ENCODE results near the gene ADAMTS18. TPM values are rescaled to one million over a fixed set of nuclear protein-coding genes. Genes with fewer than 3 reads are reported as not detected.
"Not testable (repeated sequence)": the region's sequence is repeated elsewhere in the genome, so short reads cannot be mapped to it uniquely, and the experiment has no call there.

Gene ADAMTS18
- 1 to 10 TPM in 1 of 2 donors, under 1 TPM in 1; 0.79 to 1.0 TPM for total RNA-seq
- long read RNA-seq, donor 1 = 0 reads
- long read RNA-seq, donor 2 = 0 reads

- intact Hi-C loops (cut with DNase I) = no loop called here
- no peak for DNase-seq (ENCODE audit: low spot score)
Measured at GRCh38 chr16:77434530-77435271, at the start of gene ADAMTS18. Gene ADAMTS18 (minus strand): TSS chr16:77435034. CDS start chr16:77434695, 339 bp downstream.

GRCh38 chr16:77480681-77481315, 46.0 kb upstream of the ADAMTS18 start:
- DNase-seq (ENCODE audit: low spot score) = no peak
- intact Hi-C loops (cut with DNase I) = no loop called here

GRCh38 chr16:77472262-77472661, 37.4 kb upstream of the ADAMTS18 start:
- DNase-seq (ENCODE audit: low spot score) = no peak
- intact Hi-C loops (cut with DNase I) = no loop called here

GRCh38 chr16:77470851-77471250, 36.0 kb upstream of the ADAMTS18 start:
- no peak for DNase-seq (ENCODE audit: low spot score)
- intact Hi-C loops (cut with DNase I) = no loop called here

- intact Hi-C loops (cut with DNase I) = no loop called here
- no peak for DNase-seq (ENCODE audit: low spot score)
Measured at GRCh38 chr16:77469634-77470033, 34.8 kb upstream of the ADAMTS18 start.

GRCh38 chr16:77468831-77469230, 34.0 kb upstream of the ADAMTS18 start:
- intact Hi-C loops (cut with DNase I) = no loop called here
- DNase-seq (ENCODE audit: low spot score) = no peak

- intact Hi-C loops (cut with DNase I) = no loop called here
- no peak for DNase-seq (ENCODE audit: low spot score)
Measured at GRCh38 chr16:77467821-77468335, 33.0 kb upstream of the ADAMTS18 start.

GRCh38 chr16:77463659-77464058, 28.8 kb upstream of the ADAMTS18 start:
- intact Hi-C loops (cut with DNase I); DNase-seq (ENCODE audit: low spot score): not testable (repeated sequence)

- intact Hi-C loops (cut with DNase I) = no loop called here
- no peak for DNase-seq (ENCODE audit: low spot score)
Measured at GRCh38 chr16:77462894-77463293, 28.1 kb upstream of the ADAMTS18 start.

GRCh38 chr16:77459534-77460254, 24.9 kb upstream of the ADAMTS18 start:
- intact Hi-C loops (cut with DNase I) = no loop called here

GRCh38 chr16:77457046-77457445, 22.2 kb upstream of the ADAMTS18 start:
- intact Hi-C loops (cut with DNase I) = no loop called here
- DNase-seq (ENCODE audit: low spot score) = no peak

More at GRCh38 chr16:77459534-77460254, 24.9 kb upstream of the ADAMTS18 start:
- no peak for DNase-seq (ENCODE audit: low spot score)

GRCh38 chr16:77452243-77452642, 17.4 kb upstream of the ADAMTS18 start:
- no peak for DNase-seq (ENCODE audit: low spot score)
- intact Hi-C loops (cut with DNase I) = no loop called here

- intact Hi-C loops (cut with DNase I) = no loop called here
- no peak for DNase-seq (ENCODE audit: low spot score)
Measured at GRCh38 chr16:77450790-77451487, 16.1 kb upstream of the ADAMTS18 start.

GRCh38 chr16:77449208-77449607, 14.4 kb upstream of the ADAMTS18 start:
- no peak for DNase-seq (ENCODE audit: low spot score)

GRCh38 chr16:77445324-77445723, 10.5 kb upstream of the ADAMTS18 start:
- intact Hi-C loops (cut with DNase I) = no loop called here
- no peak for DNase-seq (ENCODE audit: low spot score)

More at GRCh38 chr16:77449208-77449607, 14.4 kb upstream of the ADAMTS18 start:
- intact Hi-C loops (cut with DNase I) = no loop called here

GRCh38 chr16:77444147-77444460, 9.3 kb upstream of the ADAMTS18 start:
- intact Hi-C loops (cut with DNase I) = no loop called here
- no peak for DNase-seq (ENCODE audit: low spot score)

GRCh38 chr16:77443357-77444146, 8.7 kb upstream of the ADAMTS18 start:
- no peak for DNase-seq (ENCODE audit: low spot score)
- intact Hi-C loops (cut with DNase I) = no loop called here

- no peak for DNase-seq (ENCODE audit: low spot score)
- intact Hi-C loops (cut with DNase I) = no loop called here
Measured at GRCh38 chr16:77442078-77442477, 7.2 kb upstream of the ADAMTS18 start.

- intact Hi-C loops (cut with DNase I) = loop anchor here in 1 of 2 donors (1.0 kb wide), 1 partner anchor 23 kb away; no protein-coding TSS in a partner anchor
- DNase-seq (ENCODE audit: low spot score) = no peak
Measured at GRCh38 chr16:77439106-77439505, 4.3 kb upstream of the ADAMTS18 start.

All from posterior vena cava (tissue), 2 donors.